LNCAP (cell line): ENCODE results near the gene ARL3.

Source experiments
- TF ChIP-seq, protein P1 (sequence below): fragments of 450-650 bp; IDR thresholded peaks from 2 replicates; pipeline ENCODE4 v1.5.1; 2017; ENCODE audit warnings: mild to moderate bottlenecking

Gene ARL3

DNA sequence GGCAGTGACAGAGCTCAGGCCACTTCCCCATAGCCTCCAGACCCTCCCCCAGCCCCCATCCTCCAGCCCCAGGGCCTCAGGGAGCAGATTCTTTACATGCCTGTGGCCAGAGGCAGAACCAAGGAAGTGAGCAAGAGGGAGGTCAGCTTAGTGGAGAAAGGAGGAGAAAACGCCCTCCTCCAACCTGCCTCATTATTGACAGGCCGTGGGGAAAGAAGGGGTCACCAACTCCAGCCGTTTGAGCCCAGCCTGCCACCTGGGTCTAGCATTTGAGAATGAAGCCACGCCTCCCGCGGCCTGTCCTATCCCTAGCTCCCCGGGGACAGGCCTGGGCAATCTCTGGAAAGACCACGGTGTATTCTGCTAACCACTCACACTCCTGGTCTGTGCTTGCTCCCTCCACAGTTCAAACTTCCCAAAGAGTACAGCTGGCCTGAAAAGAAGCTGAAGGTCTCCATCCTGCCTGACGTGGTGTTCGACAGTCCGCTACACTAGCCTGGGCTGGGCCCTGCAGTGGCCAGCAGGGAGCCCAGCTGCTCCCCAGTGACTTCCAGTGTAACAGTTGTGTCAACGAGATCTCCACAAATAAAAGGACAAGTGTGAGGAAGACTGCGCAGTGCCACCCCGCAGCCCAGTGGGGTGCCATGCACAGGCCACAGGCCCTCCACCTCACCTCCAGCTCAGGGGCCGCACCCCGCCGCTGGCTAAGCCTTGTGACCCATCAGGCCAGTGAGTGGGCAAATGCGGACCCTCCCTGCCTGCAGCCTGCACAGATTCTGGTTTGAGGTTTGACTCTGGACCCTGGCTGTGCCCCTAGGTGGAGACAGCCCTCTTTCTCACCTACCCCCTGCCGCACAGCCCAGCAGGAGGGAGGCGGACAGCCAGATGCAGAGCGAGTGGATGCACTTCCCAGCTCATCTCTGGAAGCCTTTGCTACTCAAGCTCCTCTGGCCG is 84.3 kb downstream of the ARL3 start:
- TF ChIP-seq, protein P1, sequence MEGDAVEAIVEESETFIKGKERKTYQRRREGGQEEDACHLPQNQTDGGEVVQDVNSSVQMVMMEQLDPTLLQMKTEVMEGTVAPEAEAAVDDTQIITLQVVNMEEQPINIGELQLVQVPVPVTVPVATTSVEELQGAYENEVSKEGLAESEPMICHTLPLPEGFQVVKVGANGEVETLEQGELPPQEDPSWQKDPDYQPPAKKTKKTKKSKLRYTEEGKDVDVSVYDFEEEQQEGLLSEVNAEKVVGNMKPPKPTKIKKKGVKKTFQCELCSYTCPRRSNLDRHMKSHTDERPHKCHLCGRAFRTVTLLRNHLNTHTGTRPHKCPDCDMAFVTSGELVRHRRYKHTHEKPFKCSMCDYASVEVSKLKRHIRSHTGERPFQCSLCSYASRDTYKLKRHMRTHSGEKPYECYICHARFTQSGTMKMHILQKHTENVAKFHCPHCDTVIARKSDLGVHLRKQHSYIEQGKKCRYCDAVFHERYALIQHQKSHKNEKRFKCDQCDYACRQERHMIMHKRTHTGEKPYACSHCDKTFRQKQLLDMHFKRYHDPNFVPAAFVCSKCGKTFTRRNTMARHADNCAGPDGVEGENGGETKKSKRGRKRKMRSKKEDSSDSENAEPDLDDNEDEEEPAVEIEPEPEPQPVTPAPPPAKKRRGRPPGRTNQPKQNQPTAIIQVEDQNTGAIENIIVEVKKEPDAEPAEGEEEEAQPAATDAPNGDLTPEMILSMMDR = no peak

DNA sequence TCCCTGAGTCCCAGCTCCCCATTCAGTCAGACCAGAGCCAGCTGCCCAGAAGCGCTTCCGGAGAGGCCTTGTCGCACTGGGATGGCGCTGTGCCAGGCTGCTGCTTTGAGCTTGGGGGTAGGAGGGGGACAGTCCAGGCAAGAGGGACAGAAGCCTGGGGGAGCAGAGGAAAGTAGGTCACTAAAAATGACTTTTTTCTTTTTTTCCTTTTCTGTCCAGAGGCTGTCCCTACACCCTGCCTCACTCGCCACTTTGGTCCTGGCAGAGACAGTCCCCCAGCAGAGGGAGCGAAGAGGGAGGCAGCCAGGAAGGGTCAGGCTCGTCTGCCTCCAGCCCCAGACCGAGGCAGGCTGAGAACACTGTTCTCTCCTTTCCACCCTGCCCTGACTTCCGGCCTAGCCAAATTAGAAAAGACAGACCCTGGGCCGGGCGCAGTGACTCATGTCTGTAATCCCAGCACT is 85.7 kb downstream of the ARL3 start:
- TF ChIP-seq, protein P1 = no peak

DNA sequence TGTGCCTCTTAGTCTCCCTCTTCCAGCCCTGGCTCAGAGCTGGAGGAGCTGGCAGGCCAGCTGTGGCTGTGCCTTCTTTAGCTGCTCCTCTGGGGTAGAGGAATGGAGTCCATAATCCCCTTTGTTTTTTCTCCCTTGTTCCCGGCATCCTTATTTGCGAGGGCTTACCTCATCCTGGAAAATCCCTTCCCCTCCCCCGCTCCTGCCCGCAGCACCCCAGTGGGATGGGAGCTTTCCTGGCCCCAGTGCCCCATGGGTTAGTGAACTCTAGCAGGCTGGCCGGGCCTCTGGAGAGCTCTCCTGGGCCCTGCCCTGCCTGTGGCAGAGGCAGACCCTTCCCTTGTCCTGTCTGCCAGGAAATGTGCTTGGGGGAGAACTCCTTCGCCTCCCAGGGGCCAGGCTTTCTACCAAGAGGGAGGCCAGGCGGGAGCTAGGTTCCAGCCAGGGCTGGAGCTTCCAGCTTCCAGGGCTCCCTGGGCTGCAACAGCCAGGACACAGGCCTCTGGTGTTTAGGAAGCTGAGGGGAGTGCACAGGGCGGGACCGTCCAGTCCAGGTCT is 86.4 kb downstream of the ARL3 start:
- TF ChIP-seq, protein P1 = no peak

DNA sequence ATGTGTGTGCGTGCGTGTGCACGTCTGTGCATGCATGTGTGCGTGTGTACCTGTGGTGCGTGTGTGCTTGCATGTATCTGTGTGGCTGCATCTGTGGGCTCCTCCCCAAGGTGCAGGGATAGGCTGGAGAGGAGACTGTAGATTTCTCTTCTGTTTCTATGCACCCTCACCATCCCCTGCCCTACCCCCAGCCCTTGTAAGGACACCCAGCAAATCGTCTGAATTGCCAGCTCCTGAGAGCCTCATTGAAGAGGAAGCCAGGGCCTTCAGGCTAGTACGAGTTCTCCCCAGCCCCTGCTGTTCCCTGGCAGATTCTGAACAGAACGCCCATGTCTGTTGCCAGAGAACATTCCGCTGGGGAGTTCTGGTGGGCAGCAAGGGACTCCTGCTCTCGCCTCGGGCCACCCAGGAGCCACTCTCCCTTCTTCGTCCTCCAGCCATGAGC is 86.9 kb downstream of the ARL3 start:
- TF ChIP-seq, protein P1 = no peak

DNA sequence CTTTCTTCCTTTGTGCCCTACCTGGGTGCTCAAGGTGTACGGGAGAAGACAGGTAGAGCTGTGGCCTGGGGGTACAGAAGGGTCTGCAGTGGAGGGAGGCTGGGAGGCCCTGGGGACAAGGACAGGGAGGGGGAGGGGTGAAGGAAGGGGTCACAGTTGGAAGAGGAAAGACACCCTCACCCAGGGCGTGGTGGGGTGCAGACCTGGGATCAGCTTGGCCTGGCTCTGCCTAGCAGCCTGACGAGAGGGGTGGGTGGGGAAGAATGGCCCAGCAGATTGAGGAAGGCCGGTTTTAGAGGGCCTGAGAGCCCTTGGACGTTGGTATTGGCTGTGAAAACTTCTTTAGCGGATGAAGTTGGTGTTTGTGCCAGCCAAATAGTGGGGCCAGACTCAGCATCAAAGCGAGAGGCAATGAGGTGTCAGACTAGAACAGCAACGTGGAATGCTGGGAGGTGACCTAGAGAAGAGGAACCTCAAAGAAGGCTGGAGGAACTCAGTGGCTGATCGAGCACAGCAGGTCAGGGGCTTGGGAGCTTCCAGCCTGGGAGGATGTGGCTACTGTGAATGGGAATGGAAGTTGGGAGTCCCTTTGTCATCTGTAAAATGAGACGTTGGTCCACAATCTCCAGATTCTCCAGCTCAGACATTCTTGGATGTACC is 88.0 kb downstream of the ARL3 start:
- TF ChIP-seq, protein P1 = no peak

DNA sequence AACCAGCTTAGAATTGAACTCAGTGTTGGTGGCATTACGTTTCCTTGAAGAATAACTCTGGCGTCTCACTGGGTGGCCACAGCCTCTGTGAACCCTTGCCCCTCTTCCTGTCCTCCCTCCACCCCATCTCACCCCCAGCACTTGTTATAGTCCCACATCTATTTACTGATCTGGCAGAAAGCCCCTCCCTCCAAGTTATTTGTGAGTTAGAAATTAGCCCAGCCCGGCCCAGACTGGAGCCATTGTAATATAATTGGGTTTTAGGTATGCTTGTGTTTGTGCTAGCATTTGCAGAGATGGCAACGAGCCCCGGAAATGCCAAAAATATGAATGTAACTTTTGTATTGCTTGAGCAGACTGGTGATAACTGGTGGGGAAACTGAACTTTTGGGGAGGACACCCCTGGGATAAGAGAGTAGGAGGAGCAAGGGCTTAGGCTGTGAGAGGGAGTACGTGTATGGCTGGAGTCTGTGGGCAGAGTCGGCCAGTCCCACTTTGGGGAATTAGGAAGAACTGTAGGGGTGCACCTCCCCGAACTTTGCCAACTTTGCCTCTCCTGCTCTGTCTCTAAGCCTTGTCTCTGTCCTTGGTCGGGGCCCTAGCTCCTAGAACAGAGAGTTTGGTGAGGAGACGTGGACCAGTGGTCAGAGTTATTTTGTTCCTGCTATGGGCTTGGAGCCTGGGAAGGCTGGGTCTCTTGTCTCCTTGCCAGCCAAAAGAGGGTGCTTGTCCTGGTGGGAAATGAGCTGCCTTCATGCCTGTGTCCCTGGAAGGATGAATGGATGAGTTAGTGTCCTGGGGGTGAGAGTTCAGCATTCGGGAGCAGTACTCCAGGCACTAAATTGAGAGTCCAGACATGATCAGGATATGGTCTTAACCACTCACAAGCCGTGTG is 89.2 kb downstream of the ARL3 start:
- TF ChIP-seq, protein P1 = no peak

DNA sequence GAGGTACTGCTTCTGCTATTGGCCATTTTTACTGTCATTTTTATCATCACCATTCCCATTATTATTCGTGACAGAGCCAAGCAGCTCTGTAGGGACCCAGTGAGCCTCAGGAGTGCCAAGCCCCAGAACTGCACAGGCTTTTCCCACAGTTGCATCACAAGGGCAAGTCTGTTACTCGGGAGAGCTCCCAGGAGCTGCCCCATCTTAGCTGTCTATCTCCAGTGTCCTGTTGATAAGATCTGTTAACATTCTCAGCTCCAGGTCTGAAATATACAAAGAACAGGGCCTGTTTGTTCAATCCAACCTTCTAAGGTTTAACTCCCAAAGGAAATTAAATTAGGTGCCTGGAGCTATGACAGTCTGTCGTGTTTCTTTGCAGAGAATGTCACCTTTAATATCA is 90.1 kb downstream of the ARL3 start:
- TF ChIP-seq, protein P1 = no peak
